Duodenal mucosa (tissue), 2 donors: ENCODE data around the gene RAPGEF2.

Experiments used
- H3K27ac ChIP-seq: one replicate; pipeline ENCODE4 v1.7.0; 2013; ENCODE audit warnings: low read depth, low read length
- H3K27me3 ChIP-seq, 2 donors: one replicate each; pipeline ENCODE4 v1.7.0; 2013; ENCODE audit warnings: low read length in 2 of 2, control low read depth in 1 of 2; ENCODE audit not compliant: insufficient read depth in 2 of 2, control insufficient read depth in 1 of 2
- H3K36me3 ChIP-seq, 2 donors: one replicate each; pipeline ENCODE4 v1.7.0; 2013; ENCODE audit warnings: low read length in 2 of 2, control low read depth in 1 of 2; ENCODE audit not compliant: insufficient read depth in 2 of 2, control insufficient read depth in 1 of 2
- H3K4me1 ChIP-seq, 2 donors: one replicate each; pipeline ENCODE4 v1.7.0; 2013; ENCODE audit warnings: low read length in 2 of 2, control low read depth in 1 of 2; ENCODE audit not compliant: insufficient read depth in 2 of 2, control insufficient read depth in 1 of 2
- H3K4me3 ChIP-seq, 2 donors: one replicate each; pipeline ENCODE4 v1.7.0; 2013; ENCODE audit warnings: low read length in 2 of 2, low read depth in 1 of 2
- H3K9ac ChIP-seq, 2 donors: one replicate each; pipeline ENCODE4 v1.7.0; 2013; ENCODE audit warnings: low read length in 2 of 2, low read depth in 1 of 2
- H3K9me3 ChIP-seq, 2 donors: one replicate each; pipeline ENCODE4 v1.7.0; 2013; ENCODE audit warnings: low read length in 2 of 2, control low read depth in 1 of 2; ENCODE audit not compliant: control insufficient read depth in 1 of 2

The RAPGEF2 gene

GRCh38 chr4:159145318-159145991 lies 42.6 kb downstream of the RAPGEF2 start:
- H3K9me3 ChIP-seq, result no peaks in the 10 kb centered on the region
- no peak overlapping the region for H3K9ac ChIP-seq
- no peak overlapping the region for H3K27ac ChIP-seq
- H3K27me3 ChIP-seq, result no peaks in the 10 kb centered on the region
- peaks cover 3 to 4% of the 10 kb centered on the region in 2 donors for H3K4me1 ChIP-seq
- H3K36me3 ChIP-seq, result no peaks in the 10 kb centered on the region
- no peak overlapping the region for H3K4me3 ChIP-seq

DNA sequence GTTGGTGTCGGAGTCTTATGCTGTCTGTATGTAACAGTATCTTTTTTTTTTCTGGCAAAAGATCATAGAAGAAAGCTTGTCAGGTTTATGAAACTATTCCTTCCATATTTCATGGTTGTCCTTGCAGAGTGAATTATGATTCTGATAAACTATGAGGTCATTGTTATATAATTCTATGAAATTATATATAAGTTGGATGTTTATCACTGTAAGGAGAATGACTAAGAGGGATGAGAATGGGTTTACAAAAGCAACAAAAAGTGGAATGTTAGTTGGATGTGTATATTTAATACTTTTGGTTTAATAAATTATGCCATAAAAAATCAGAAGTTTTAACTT lies 43.1 kb downstream of the RAPGEF2 start:
- Histone ChIP-seq H3K36me3 (no peaks in the 10 kb centered on the region), H3K4me1 (peaks cover 8 to 9% of the 10 kb centered on the region in 2 donors), H3K27ac (no peak overlapping the region), H3K4me3 (no peak overlapping the region), H3K9ac (no peak overlapping the region), H3K27me3 (no peaks in the 10 kb centered on the region), H3K9me3 (no peaks in the 10 kb centered on the region)

DNA sequence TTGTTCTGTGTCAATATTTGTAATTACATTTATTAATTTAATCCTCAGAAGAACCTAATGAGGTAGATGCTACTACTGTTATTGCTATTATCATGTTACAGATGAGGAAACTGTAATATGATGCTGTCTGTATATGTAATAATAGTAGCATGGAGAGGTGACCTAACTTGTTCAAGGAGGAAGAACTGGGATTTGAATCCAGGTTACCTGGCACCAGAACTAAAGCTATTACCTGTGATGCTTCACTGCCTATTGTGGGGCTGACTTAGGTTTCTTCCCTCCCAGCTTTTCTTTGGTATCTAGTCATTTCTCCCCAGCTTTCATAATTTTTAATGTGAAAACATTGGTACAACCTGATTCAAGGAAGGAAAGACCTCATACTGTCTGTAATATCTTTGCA lies 43.6 kb downstream of the RAPGEF2 start:
- H3K4me3 ChIP-seq, result no peak overlapping the region
- no peaks in the 10 kb centered on the region for H3K27me3 ChIP-seq
- H3K9me3 ChIP-seq, result no peaks in the 10 kb centered on the region
- no peak overlapping the region for H3K27ac ChIP-seq
- H3K9ac ChIP-seq, result no peak overlapping the region
- H3K36me3 ChIP-seq, result no peaks in the 10 kb centered on the region
- H3K4me1 ChIP-seq, result peaks cover 13 to 15% of the 10 kb centered on the region in 2 donors

DNA sequence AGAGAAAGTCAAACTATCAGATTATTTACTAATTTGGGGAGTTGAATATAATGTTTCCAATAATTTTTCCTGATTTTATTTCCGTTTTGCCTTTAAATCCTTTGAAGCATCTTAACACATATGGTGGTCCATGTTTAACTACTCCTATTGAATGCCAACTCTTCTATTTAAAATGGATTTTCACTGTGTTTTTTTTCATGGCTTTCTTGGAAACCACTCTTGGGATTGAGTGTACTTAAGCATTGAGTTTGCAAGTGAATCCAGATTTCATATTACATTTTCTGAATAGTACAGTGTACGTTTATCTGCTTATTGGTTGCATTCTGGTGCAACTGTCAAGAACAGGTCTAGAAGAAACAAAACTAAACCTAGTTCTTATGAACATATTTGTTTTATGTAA lies 45.6 kb downstream of the RAPGEF2 start:
- H3K9me3 ChIP-seq, result no peaks in the 10 kb centered on the region
- peaks cover 14 to 15% of the 10 kb centered on the region in 2 donors for H3K4me1 ChIP-seq
- H3K4me3 ChIP-seq, result no peak overlapping the region
- no peak overlapping the region for H3K9ac ChIP-seq
- H3K36me3 ChIP-seq, result no peaks in the 10 kb centered on the region
- no peaks in the 10 kb centered on the region for H3K27me3 ChIP-seq
- H3K27ac ChIP-seq, result no peak overlapping the region

- Histone ChIP-seq H3K27me3 (no peaks in the 10 kb centered on the region), H3K27ac (no peak overlapping the region), H3K9me3 (no peaks in the 10 kb centered on the region), H3K36me3 (no peaks in the 10 kb centered on the region), H3K9ac (no peak overlapping the region), H3K4me1 (peaks cover 14 to 15% of the 10 kb centered on the region in 2 donors), H3K4me3 (no peak overlapping the region)
These were observed 46.8 kb downstream of the RAPGEF2 start for GRCh38 chr4:159149666-159150065.

GRCh38 chr4:159150396-159150795 lies 47.5 kb downstream of the RAPGEF2 start:
- H3K36me3 ChIP-seq, result no peaks in the 10 kb centered on the region
- no peak overlapping the region for H3K27ac ChIP-seq
- no peak overlapping the region for H3K4me3 ChIP-seq
- H3K9ac ChIP-seq, result no peak overlapping the region
- peaks cover 14 to 15% of the 10 kb centered on the region in 2 donors for H3K4me1 ChIP-seq
- no peaks in the 10 kb centered on the region for H3K9me3 ChIP-seq
- no peaks in the 10 kb centered on the region for H3K27me3 ChIP-seq

GRCh38 chr4:159150821-159151390 lies 48.0 kb downstream of the RAPGEF2 start:
- H3K9me3 ChIP-seq, result no peaks in the 10 kb centered on the region
- no peak overlapping the region for H3K9ac ChIP-seq
- no peaks in the 10 kb centered on the region for H3K36me3 ChIP-seq
- no peaks in the 10 kb centered on the region for H3K27me3 ChIP-seq
- H3K4me3 ChIP-seq, result no peak overlapping the region
- peaks cover 12 to 15% of the 10 kb centered on the region in 2 donors for H3K4me1 ChIP-seq
- H3K27ac ChIP-seq, result no peak overlapping the region

DNA sequence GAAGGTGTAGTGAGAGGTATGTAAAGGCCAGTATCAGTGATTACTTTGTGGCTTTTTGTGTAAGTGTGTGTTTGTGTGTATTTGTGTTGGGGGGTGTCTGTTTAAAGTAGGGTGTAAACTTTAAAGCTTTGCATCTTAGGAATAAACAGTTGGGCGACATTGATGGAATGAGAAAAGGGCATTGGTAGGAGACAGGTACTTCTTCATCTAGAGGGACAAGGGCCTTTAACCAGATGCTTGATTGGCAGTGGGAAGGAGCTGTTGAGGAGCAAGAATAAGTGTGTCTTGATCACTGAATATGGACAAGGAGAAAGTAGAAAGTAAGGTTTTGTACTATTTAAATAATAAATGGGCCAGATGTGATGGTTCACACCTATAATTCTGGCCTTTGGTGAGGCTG lies 48.8 kb downstream of the RAPGEF2 start:
- Histone ChIP-seq H3K4me3 (no peak overlapping the region), H3K9ac (no peak overlapping the region), H3K27ac (no peak overlapping the region), H3K27me3 (no peaks in the 10 kb centered on the region), H3K4me1 (peaks cover 11 to 15% of the 10 kb centered on the region in 2 donors), H3K9me3 (no peaks in the 10 kb centered on the region), H3K36me3 (no peaks in the 10 kb centered on the region)

- no peak overlapping the region for H3K27ac ChIP-seq
- H3K36me3 ChIP-seq, result no peaks in the 10 kb centered on the region
- no peaks in the 10 kb centered on the region for H3K9me3 ChIP-seq
- H3K27me3 ChIP-seq, result no peaks in the 10 kb centered on the region
- H3K4me3 ChIP-seq, result no peak overlapping the region
- no peak overlapping the region for H3K9ac ChIP-seq
- H3K4me1 ChIP-seq, result peaks cover 11 to 15% of the 10 kb centered on the region in 2 donors
These were observed 49.3 kb downstream of the RAPGEF2 start for GRCh38 chr4:159152181-159152580.

DNA sequence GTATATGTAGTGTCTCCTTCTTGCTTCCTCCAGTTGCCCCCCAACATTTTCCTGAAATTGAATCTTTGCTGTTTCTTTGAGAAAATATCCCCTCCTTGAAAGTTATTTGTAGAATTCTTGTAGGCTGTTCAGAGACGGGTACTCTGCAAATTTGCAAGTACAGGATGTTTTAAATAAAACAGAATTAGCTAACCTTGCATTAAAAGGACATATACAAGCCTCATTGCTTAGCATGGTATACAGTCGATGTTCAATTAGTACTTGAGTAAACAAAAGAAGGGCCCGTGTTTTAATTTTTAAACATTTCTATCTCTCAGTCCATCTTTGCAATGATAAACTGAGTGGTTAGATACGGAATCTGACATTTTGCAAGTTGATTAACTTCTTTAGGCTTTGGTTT lies 50.8 kb downstream of the RAPGEF2 start:
- Histone ChIP-seq H3K27me3 (no peaks in the 10 kb centered on the region), H3K9ac (no peak overlapping the region), H3K9me3 (no peaks in the 10 kb centered on the region), H3K4me1 (peaks cover 11 to 15% of the 10 kb centered on the region in 2 donors), H3K36me3 (no peaks in the 10 kb centered on the region), H3K4me3 (no peak overlapping the region), H3K27ac (no peak overlapping the region)
